Activated B cell treated with CpG ODN at 0.5 μM for 24 hours (primary cell): ENCODE measurements around the gene EHBP1. TPM values are rescaled to one million over a fixed set of nuclear protein-coding genes. Genes with fewer than 3 reads are reported as not detected.

Source experiments
- ATAC-seq: fragments of 200-7000 bp; cut with Tn5 transposase; one replicate; pipeline ENCODE4 v1.10.0; 2021; ENCODE audit warnings: low read depth, mild to moderate bottlenecking, moderate library complexity
- CTCF ChIA-PET: fragments of 350-600 bp; sonication (Branson Sonifier 250); formaldehyde crosslinking; loops from one replicate; lab custom pipeline; 2021; ENCODE audit warnings: antibody characterized with exemption; lab: Charles Lee
- POLR2A ChIA-PET: fragments of 350-600 bp; sonication (Branson Sonifier 250); formaldehyde crosslinking; loops from one replicate; lab custom pipeline; 2021; ENCODE audit warnings: antibody characterized with exemption; lab: Charles Lee
- DNase-seq: peaks from one replicate; pipeline ENCODE4 v3.0.0; 2022
- H3K27ac Mint-ChIP-seq: one replicate; pipeline ENCODE4 v1.8.0; 2020; ENCODE audit warnings: mixed read lengths
- H3K27me3 Mint-ChIP-seq: one replicate; pipeline ENCODE4 v1.8.0; 2021; ENCODE audit warnings: mixed read lengths
- H3K36me3 Mint-ChIP-seq: one replicate; pipeline ENCODE4 v1.8.0; 2021; ENCODE audit warnings: low read depth, mixed read lengths
- H3K4me1 Mint-ChIP-seq: one replicate; pipeline ENCODE4 v1.8.0; 2021; ENCODE audit warnings: mixed read lengths
- H3K4me3 Mint-ChIP-seq: one replicate; pipeline ENCODE4 v1.8.0; 2020; ENCODE audit warnings: mild to moderate bottlenecking, mixed read lengths
- H3K9me3 Mint-ChIP-seq: one replicate; pipeline ENCODE4 v1.8.0; 2020; ENCODE audit warnings: mixed read lengths
- intact Hi-C: fragments of 100-400 bp; cut with micrococcal nuclease; formaldehyde crosslinking; loops from one replicate; pipeline ENCODE4 v1.15.1; 2024
- total RNA-seq: library from RNA; stranded (reverse); gene quantifications from 2 replicates; pipeline ENCODE4 v1.2.3, GENCODE V29; 2022
- TF ChIP-seq, protein P1 (sequence below): fragments of 200-600 bp; IDR thresholded peaks from one replicate; pipeline ENCODE4 v1.8.0; 2022; ENCODE audit warnings: antibody characterized with exemption, mild to moderate bottlenecking

The EHBP1 gene
- total RNA-seq, 1 donor from 2014 or later = 24.0 TPM

DNA sequence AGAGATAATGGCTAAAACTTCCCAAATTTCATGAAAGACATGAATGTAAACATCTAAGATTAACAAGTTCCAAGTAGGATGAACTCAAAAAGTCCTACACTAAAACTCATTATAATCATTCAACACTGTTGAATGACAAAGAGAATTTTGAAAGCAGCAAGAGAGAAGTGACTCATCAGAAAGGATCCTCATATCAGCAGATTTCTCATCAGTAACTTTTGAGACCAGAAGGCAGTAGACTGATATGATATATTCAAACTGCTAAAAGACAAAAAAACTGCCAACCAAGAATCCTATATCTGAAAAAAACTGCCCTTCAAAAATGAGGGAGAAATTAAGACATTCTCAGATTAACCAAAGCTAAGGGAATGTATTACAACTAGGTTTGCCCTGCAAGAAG is 214.6 kb downstream of the EHBP1 start:
- ChIA-PET CTCF (no interaction called here), POLR2A (no interaction called here)
- ATAC-seq = no peak
- Mint-ChIP-seq H3K27me3 (no peaks in the 10 kb centered on the region), H3K4me3 (no peak overlapping the region), H3K36me3 (peaks cover 38% of the 10 kb centered on the region), H3K27ac (no peak overlapping the region), H3K4me1 (no peaks in the 10 kb centered on the region), H3K9me3 (peaks cover 17% of the 10 kb centered on the region)
- intact Hi-C loops = no loop called here
- TF ChIP-seq, protein P1, sequence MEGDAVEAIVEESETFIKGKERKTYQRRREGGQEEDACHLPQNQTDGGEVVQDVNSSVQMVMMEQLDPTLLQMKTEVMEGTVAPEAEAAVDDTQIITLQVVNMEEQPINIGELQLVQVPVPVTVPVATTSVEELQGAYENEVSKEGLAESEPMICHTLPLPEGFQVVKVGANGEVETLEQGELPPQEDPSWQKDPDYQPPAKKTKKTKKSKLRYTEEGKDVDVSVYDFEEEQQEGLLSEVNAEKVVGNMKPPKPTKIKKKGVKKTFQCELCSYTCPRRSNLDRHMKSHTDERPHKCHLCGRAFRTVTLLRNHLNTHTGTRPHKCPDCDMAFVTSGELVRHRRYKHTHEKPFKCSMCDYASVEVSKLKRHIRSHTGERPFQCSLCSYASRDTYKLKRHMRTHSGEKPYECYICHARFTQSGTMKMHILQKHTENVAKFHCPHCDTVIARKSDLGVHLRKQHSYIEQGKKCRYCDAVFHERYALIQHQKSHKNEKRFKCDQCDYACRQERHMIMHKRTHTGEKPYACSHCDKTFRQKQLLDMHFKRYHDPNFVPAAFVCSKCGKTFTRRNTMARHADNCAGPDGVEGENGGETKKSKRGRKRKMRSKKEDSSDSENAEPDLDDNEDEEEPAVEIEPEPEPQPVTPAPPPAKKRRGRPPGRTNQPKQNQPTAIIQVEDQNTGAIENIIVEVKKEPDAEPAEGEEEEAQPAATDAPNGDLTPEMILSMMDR = no peak
- DNase-seq = no peak

DNA sequence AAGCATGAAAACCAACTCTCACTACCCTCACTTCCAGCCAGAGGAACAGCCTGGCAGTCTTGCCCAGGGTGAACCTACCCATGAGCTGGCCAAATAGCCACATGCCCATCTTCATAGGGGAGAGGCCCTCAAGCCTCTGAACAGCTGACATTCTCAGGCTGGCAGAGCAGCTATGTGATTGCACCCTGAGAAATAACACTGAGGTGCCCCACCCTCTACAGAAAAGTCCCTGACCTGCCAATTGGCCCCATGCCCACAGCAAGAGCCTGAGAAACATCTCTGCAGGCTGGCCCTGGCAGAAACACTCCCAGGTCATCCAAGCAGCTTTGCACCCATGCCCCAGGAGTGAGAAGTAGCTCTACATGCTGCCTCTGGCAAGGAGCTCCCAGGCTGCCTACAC is 217.7 kb downstream of the EHBP1 start:
- no peak overlapping the region for H3K27ac Mint-ChIP-seq
- no peaks in the 10 kb centered on the region for H3K27me3 Mint-ChIP-seq
- no peak overlapping the region for H3K4me3 Mint-ChIP-seq
- ChIA-PET CTCF (no interaction called here), POLR2A (no interaction called here)
- no peaks in the 10 kb centered on the region for H3K4me1 Mint-ChIP-seq
- ATAC-seq = no peak
- intact Hi-C loops = no loop called here
- TF ChIP-seq, protein P1 = no peak
- H3K9me3 Mint-ChIP-seq = peaks cover 22% of the 10 kb centered on the region
- DNase-seq = no peak
- peaks cover 38% of the 10 kb centered on the region for H3K36me3 Mint-ChIP-seq

DNA sequence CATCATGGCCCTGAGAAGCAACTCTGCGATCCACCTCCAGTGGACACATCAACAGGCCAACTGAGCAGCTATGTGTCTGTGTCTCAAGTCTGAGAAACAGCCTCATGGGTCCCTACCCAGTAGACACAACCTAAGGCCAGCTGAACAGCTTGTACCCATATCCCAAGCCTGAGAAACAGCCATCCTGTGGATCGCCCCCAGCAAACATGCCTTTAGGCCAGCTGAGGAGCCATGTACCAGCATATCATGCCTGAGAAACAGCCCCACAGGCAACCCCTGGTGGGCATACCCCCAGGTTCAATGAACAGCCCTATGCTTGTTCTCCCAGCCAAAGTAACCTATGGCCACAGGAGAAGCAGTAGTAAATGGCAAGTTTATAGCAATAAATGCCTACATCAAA is 218.4 kb downstream of the EHBP1 start:
- Mint-ChIP-seq H3K9me3 (peaks cover 22% of the 10 kb centered on the region), H3K27me3 (no peaks in the 10 kb centered on the region), H3K4me3 (no peak overlapping the region), H3K27ac (no peak overlapping the region), H3K36me3 (peaks cover 38% of the 10 kb centered on the region), H3K4me1 (no peaks in the 10 kb centered on the region)
- intact Hi-C loops = no loop called here
- DNase-seq = no peak
- no peak for ATAC-seq
- TF ChIP-seq, protein P1 = no peak
- POLR2A ChIA-PET = no interaction called here
- CTCF ChIA-PET = no interaction called here

DNA sequence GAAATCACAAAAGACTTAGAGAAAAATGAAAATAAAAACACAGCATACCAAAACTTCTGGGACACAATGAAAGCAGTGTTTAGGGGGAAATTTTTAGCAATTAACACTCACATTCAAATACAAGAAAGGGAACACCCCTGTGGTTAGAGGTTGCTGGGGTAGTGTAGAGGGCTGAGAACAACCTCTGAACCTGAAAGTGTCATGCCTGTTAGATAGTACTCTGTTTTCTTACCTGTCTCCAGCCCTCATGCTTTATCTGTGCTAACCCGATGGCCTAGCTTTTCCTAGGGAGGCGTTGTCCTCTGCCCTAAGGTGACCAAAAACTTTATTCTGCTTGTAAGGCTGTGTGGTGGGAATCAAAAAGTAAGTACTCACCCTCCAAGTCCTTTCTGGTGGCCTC is 222.5 kb downstream of the EHBP1 start:
- no peaks in the 10 kb centered on the region for H3K4me1 Mint-ChIP-seq
- peaks cover 14% of the 10 kb centered on the region for H3K9me3 Mint-ChIP-seq
- H3K27ac Mint-ChIP-seq = no peak overlapping the region
- ATAC-seq (no peak), DNase-seq (no peak)
- no peak overlapping the region for H3K4me3 Mint-ChIP-seq
- TF ChIP-seq, protein P1 = no peak
- ChIA-PET POLR2A (no interaction called here), CTCF (no interaction called here)
- H3K36me3 Mint-ChIP-seq = peaks cover 13% of the 10 kb centered on the region
- H3K27me3 Mint-ChIP-seq = no peaks in the 10 kb centered on the region
- intact Hi-C loops = no loop called here

DNA sequence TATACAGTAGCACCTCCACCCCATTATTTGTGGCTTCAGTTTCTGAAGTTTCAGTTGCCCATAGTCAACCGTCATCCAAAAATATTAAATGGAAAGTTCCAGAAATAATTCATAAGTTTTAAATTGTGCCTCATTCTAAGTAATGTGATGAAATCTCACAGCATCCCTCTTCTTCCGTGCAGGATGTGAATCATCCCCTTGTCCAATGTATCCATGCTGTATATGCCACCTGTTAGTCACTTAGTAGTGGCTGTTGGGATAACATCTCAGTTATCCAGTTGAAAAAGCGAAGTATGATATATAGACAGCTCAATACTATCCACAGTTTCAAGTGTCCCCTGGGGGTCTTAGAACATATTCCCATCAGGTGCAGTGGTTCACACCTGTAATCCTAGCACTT is 226.0 kb downstream of the EHBP1 start:
- Mint-ChIP-seq H3K4me1 (no peaks in the 10 kb centered on the region), H3K9me3 (no peaks in the 10 kb centered on the region), H3K27me3 (no peaks in the 10 kb centered on the region), H3K27ac (no peak overlapping the region), H3K36me3 (no peaks in the 10 kb centered on the region), H3K4me3 (no peak overlapping the region)
- CTCF ChIA-PET = interaction anchor here (0.6 kb wide), 1 partner anchor 930 kb away, joined by 3 read pairs; no protein-coding TSS in a partner anchor
- DNase-seq (no peak), ATAC-seq (no peak)
- TF ChIP-seq, protein P1 = no peak
- POLR2A ChIA-PET = no interaction called here
- intact Hi-C loops = no loop called here
